ENCODE results near the gene LCP2.
"Not testable (repeated sequence)": the region's sequence is repeated elsewhere in the genome, so short reads cannot be mapped to it uniquely, and the experiment has no call there.

DNA sequence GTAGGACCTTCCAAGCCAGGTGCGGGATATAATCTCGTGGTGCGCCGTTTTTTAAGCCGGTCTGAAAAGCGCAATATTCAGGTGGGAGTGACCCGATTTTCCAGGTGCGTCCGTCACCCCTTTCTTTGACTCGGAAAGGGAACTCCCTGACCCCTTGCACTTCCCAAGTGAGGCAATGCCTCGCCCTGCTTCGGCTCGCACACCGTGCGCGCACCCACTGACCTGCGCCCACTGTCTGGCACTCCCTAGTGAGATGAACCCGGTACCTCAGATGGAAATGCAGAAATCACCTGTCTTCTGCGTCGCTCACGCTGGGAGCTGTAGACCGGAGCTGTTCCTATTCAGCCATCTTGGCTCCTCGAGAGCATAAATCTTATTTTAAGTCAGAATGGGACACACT lies 52.1 kb downstream of the LCP2 start:
- TF ChIP-seq EZH2 (IDR thresholded peaks at IDR 0.05; ENCODE audit: borderline replicate concordance, low read length) = not testable (repeated sequence)
- TF ChIP-seq, protein P1, sequence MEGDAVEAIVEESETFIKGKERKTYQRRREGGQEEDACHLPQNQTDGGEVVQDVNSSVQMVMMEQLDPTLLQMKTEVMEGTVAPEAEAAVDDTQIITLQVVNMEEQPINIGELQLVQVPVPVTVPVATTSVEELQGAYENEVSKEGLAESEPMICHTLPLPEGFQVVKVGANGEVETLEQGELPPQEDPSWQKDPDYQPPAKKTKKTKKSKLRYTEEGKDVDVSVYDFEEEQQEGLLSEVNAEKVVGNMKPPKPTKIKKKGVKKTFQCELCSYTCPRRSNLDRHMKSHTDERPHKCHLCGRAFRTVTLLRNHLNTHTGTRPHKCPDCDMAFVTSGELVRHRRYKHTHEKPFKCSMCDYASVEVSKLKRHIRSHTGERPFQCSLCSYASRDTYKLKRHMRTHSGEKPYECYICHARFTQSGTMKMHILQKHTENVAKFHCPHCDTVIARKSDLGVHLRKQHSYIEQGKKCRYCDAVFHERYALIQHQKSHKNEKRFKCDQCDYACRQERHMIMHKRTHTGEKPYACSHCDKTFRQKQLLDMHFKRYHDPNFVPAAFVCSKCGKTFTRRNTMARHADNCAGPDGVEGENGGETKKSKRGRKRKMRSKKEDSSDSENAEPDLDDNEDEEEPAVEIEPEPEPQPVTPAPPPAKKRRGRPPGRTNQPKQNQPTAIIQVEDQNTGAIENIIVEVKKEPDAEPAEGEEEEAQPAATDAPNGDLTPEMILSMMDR (conservative IDR thresholded peaks at IDR 0.05 in 1 of 2, IDR thresholded peaks at IDR 0.05 in 1 of 2; ENCODE audit: extremely low read depth in 1 of 2, insufficient read depth in 1 of 2, low read depth in 1 of 2, low read length in 2 of 2) = not testable (repeated sequence)
